Ishikawa (cell line): ENCODE results near the gene MTARC2.

Source experiments
- CEBPB ChIP-seq: IDR thresholded peaks from 2 replicates; pipeline ENCODE4 v1.6.1; 2012
- CREB1 ChIP-seq: IDR thresholded peaks from 2 replicates; pipeline ENCODE4 v1.6.1; 2012; ENCODE audit warnings: low read depth
- EGR1 ChIP-seq: IDR thresholded peaks from 2 replicates; pipeline ENCODE4 v1.6.1; 2012
- EP300 ChIP-seq: IDR thresholded peaks from 2 replicates; pipeline ENCODE4 v1.6.1; 2012; ENCODE audit warnings: borderline replicate concordance
- FOXM1 ChIP-seq: IDR thresholded peaks from 2 replicates; pipeline ENCODE4 v1.6.1; 2012; ENCODE audit warnings: low read depth, borderline replicate concordance
- MAX ChIP-seq: IDR thresholded peaks from 2 replicates; pipeline ENCODE4 v1.6.1; 2012
- NFIC ChIP-seq: IDR thresholded peaks from 2 replicates; pipeline ENCODE4 v1.6.1; 2012
- RAD21 ChIP-seq: IDR thresholded peaks from 2 replicates; pipeline ENCODE4 v1.6.1; 2012; ENCODE audit warnings: low read depth
- REST ChIP-seq: IDR thresholded peaks from 2 replicates; pipeline ENCODE4 v1.6.1; 2012; ENCODE audit warnings: low read depth, mild to moderate bottlenecking
- TAF1 ChIP-seq: IDR thresholded peaks from 2 replicates; pipeline ENCODE4 v1.6.1; 2012; ENCODE audit warnings: low read depth, mild to moderate bottlenecking
- TCF12 ChIP-seq: IDR thresholded peaks from 2 replicates; pipeline ENCODE4 v1.6.1; 2012; ENCODE audit warnings: low read depth
- TEAD4 ChIP-seq: IDR thresholded peaks from 2 replicates; pipeline ENCODE4 v1.6.1; 2012
- USF1 ChIP-seq: IDR thresholded peaks from 2 replicates; pipeline ENCODE4 v1.6.1; 2012
- YY1 ChIP-seq: IDR thresholded peaks from 2 replicates; pipeline ENCODE4 v1.6.1; 2012; ENCODE audit warnings: low read depth
- ZBTB7A ChIP-seq: IDR thresholded peaks from 2 replicates; pipeline ENCODE4 v1.6.1; 2012; ENCODE audit warnings: low read depth

The MTARC2 gene

GRCh38 chr1:220803401-220804201, 55.5 kb downstream of the MTARC2 start:
- no peak for TF ChIP-seq CREB1
- no peak for TF ChIP-seq TCF12
- TF ChIP-seq TAF1: no peak
- TF ChIP-seq RAD21: peak; percentile 59
- no peak for TF ChIP-seq FOXM1

- TF ChIP-seq RAD21: no peak
- no peak for TF ChIP-seq NFIC
- no peak for TF ChIP-seq CREB1
- TF ChIP-seq EP300: no peak
- TF ChIP-seq TAF1: no peak
- TF ChIP-seq ZBTB7A: no peak
- no peak for TF ChIP-seq FOXM1
- TF ChIP-seq TCF12: no peak
- TF ChIP-seq MAX: no peak
- no peak for TF ChIP-seq TEAD4
Measured at GRCh38 chr1:220804202-220804586, 56.1 kb downstream of the MTARC2 start.

GRCh38 chr1:220806408-220806807, 58.3 kb downstream of the MTARC2 start:
- TF ChIP-seq REST: no peak
- no peak for TF ChIP-seq TEAD4
- TF ChIP-seq CREB1: no peak
- TF ChIP-seq TAF1: no peak
- no peak for TF ChIP-seq EP300
- no peak for TF ChIP-seq EGR1
- no peak for TF ChIP-seq YY1
- TF ChIP-seq TCF12: no peak
- no peak for TF ChIP-seq MAX
- TF ChIP-seq RAD21: no peak
- TF ChIP-seq NFIC: no peak
- TF ChIP-seq FOXM1: no peak
- TF ChIP-seq USF1: no peak
- TF ChIP-seq ZBTB7A: no peak
- TF ChIP-seq CEBPB: no peak

GRCh38 chr1:220807726-220808125, 59.6 kb downstream of the MTARC2 start:
- no peak for TF ChIP-seq EGR1
- no peak for TF ChIP-seq MAX
- TF ChIP-seq EP300: no peak

- TF ChIP-seq NFIC: no peak
- no peak for TF ChIP-seq ZBTB7A
- no peak for TF ChIP-seq RAD21
- TF ChIP-seq CEBPB: no peak
- no peak for TF ChIP-seq EP300
- TF ChIP-seq TEAD4: no peak
- no peak for TF ChIP-seq FOXM1
- TF ChIP-seq USF1: no peak
- no peak for TF ChIP-seq REST
- TF ChIP-seq CREB1: no peak
- TF ChIP-seq TCF12: no peak
- no peak for TF ChIP-seq YY1
- no peak for TF ChIP-seq TAF1
- TF ChIP-seq MAX: no peak
- no peak for TF ChIP-seq EGR1
Measured at GRCh38 chr1:220808345-220809186, 60.4 kb downstream of the MTARC2 start.
